ENCODE data around the gene CDH4.

Gene CDH4

GRCh38 chr20:61881416-61881815 lies 629.4 kb downstream of the CDH4 start:
- no peak for DNase-seq (ENCODE audit: low read depth)
- H3K4me3 ChIP-seq (ENCODE audit: low read depth, low read length), result no peak overlapping the region

DNA sequence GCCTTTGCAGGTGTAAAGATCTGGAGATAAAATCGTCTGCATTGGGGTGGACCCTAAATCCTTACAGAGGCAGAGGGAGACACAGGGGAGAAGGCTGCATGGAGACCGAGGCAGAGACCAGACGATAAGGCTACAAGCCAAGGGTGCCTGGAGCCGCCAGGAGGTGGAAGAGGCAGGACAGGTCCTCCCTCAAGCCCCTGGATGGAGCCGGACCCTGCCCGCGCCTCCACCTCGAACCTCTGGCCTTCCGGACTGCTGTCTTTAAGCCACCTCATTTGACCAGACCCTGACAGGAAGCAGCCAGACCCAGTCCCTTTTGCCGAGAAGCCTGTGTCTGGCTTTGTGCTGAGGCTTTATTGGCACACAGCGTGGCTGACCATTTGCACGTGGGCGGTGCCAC lies 629.8 kb downstream of the CDH4 start:
- no peak for DNase-seq (ENCODE audit: low read depth)

DNA sequence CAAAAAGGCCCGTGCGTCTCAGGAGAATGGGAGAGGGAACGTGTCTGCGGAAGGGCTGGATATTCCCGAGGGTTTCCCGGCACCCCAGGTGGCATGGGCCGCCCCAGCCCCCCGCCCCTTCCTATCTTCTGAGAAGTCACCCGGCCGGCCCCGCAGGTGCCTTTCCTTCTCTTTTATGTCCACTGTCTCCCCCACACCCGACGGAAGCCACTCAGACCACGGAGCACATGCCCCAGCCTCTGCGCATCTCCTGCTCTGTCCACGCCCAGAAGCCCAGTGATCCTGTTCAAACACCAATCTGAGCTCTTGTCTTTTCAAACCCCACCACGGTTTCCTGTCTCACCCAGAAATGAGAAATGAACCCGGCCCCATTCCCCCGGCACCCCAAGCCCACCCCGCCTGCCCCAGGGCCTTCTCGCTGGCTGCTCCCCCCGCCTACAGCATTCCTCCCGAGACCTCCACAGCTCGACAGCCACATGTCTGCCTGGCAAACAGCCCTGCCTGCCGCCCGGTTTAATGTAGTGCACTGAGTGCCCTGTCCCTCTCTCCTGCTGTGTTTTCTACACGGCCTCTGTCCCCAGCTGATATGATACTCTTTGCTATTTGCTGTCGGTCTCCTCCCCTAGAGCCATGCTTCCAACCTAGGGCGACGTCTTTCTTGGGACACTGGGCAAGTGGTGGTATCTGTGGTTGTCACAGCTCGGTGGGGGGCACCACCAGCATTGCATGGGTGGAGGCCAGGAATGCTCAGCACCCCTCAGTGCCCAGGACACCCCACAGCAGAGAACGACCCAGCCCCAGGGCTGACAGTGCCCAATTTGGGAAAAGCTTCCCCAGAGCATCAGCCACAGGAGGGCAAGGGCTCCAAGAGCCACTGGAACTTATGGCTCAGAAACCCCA lies 630.9 kb downstream of the CDH4 start:
- no peak overlapping the region for H3K4me3 ChIP-seq (ENCODE audit: low read depth, low read length)
- DNase-seq (ENCODE audit: low read depth), result no peak

More for the DNA sequence above, 629.8 kb downstream of the CDH4 start:
- no peak overlapping the region for H3K4me3 ChIP-seq (ENCODE audit: low read depth, low read length)

DNA sequence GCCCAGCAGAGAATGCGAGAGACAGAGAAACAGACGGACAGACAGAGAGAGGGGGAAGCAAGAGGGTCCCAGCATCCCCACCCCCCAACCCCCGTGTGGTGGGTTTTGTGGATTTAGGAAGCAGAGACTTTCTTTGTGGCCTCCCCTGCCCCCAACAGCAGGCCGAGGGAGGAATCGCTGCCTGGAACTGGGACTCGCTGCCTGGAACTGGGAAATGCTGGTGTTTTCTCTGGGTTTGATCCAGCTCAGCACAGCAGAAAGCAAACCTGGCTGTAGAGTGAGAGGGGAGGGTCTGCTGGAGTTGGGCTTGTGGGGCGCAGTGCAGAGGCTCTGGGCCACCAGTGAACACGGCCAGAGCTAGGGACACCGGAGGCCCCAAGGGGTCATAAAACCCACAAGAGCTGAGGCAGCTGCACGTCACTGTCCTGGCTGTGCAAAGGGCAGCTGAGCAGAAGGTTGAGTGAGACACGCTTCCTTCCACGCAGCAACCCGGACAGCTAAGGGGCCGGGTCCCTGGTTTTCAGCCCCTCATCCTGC lies 631.9 kb downstream of the CDH4 start:
- no peak overlapping the region for H3K4me3 ChIP-seq (ENCODE audit: low read depth, low read length)
- DNase-seq (ENCODE audit: low read depth), result no peak

- no peak overlapping the region for H3K4me3 ChIP-seq (ENCODE audit: low read depth, low read length)
- DNase-seq (ENCODE audit: low read depth), result no peak
Measured at GRCh38 chr20:61884571-61885389, 632.7 kb downstream of the CDH4 start.

- DNase-seq (ENCODE audit: low read depth), result no peak
Measured at GRCh38 chr20:61885759-61886715, 634.0 kb downstream of the CDH4 start.

GRCh38 chr20:61886721-61887595 lies 634.9 kb downstream of the CDH4 start:
- peak; percentile 19 for DNase-seq (ENCODE audit: low read depth)
- no peak overlapping the region for H3K4me3 ChIP-seq (ENCODE audit: low read depth, low read length)

More at GRCh38 chr20:61885759-61886715, 634.0 kb downstream of the CDH4 start:
- H3K4me3 ChIP-seq (ENCODE audit: low read depth, low read length), result no peak overlapping the region

DNA sequence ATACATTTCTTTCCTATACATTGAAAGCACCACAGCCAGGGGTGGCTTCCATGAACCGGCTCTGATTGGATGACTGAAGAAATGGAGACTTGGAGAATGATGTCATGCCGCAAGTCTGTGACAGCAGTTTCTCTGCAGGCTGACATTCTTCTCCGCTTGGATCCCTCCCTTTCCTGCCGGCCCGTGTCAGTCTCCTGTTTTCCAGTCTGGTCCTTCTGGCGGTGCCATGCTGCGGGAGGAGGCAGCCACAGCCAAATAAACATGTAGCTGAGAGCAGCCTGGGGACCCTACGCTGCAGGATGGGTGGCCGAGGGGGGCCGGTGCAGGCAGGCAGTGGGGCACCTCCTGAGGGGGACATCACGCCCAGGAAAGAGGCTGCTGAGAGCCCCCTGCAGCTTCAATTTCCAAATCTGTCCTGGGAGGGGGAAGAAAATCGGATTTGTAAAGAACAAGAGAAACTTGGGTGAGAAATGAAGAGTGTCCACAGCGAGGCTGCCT lies 635.6 kb downstream of the CDH4 start:
- no peak for DNase-seq (ENCODE audit: low read depth)
- H3K4me3 ChIP-seq (ENCODE audit: low read depth, low read length), result no peak overlapping the region

- DNase-seq (ENCODE audit: low read depth), result no peak
- H3K4me3 ChIP-seq (ENCODE audit: low read depth, low read length), result no peak overlapping the region
Measured at GRCh38 chr20:61888101-61888865, 636.2 kb downstream of the CDH4 start.

GRCh38 chr20:61889659-61890058 lies 637.6 kb downstream of the CDH4 start:
- H3K4me3 ChIP-seq (ENCODE audit: low read depth, low read length), result no peak overlapping the region
- no peak for DNase-seq (ENCODE audit: low read depth)

DNA sequence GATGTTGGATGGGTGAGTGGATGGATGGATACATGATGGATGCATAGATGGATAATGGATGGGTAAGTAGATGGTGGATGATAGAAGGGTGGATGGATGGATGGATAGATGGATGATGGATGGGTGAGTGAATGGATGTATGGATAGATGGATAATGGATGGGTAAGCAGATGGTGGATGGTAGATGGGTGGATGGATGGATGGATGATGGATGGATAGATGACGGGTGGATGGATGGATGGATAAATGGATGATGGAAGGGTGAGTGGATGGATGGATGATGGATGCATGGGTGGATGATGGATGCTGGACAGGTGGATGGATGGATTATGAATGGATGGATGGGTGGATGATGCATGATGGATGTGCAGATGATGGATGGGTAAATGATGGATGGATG lies 638.1 kb downstream of the CDH4 start:
- H3K4me3 ChIP-seq (ENCODE audit: low read depth, low read length), result no peak overlapping the region
- no peak for DNase-seq (ENCODE audit: low read depth)

- no peak for DNase-seq (ENCODE audit: low read depth)
- H3K4me3 ChIP-seq (ENCODE audit: low read depth, low read length), result no peak overlapping the region
Measured at GRCh38 chr20:61891476-61891875, 639.4 kb downstream of the CDH4 start.

DNA sequence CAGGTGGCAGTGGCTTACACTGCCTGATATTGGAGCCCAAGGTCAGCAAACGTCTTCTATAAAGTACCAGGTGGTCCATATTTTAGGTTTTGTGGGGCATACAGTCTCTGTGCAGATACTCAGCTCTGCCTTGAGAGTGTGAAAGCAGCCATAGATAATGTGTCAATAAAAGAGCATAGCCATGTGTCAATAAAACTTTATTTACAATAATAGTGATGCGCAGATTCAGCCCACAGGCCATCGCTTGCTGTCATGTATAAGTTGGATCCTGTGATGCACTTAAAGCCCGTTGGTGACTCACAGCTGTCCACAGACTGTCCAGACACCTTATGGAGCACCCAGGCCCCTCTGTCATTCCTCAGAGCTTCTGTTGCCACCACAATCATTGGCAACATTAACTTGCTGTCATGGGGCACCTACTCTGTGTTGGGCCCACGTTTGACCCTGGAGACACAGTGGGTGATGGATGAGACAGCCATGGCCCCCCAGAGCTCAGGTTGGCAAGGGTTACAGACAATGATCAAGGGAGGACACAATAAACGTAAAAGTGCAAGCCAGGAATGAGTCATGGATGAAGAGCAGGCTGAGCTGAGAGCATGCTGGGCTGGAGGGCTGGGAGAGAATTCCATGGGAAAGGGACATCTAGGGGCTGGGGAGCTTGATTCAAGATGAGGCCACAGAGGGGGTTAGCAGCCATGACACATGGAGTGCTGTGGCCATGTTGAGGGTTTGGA lies 640.0 kb downstream of the CDH4 start:
- DNase-seq (ENCODE audit: low read depth), result no peak
- H3K4me3 ChIP-seq (ENCODE audit: low read depth, low read length), result no peak overlapping the region

- no peak overlapping the region for H3K4me3 ChIP-seq (ENCODE audit: low read depth, low read length)
- no peak for DNase-seq (ENCODE audit: low read depth)
Measured at GRCh38 chr20:61895016-61895415, 643.0 kb downstream of the CDH4 start.

DNA sequence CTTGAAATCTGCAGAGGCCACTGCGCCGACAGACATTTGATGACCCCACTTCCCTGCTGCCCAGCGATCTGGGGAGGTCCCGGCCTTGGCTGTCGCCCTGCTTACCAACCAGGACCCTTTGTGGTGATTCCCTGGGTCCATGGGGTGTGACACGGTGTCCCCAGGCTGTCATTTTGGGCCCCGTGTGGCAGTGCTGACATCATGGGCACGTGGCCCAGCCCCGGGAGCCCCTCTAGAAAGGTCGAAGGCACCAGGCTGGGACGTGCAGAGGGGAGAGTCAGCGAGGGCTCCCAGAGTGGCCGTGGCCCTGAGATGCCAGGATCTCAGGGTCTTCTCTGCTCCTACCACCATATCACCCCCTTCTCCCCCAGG lies 643.6 kb downstream of the CDH4 start:
- no peak overlapping the region for H3K4me3 ChIP-seq (ENCODE audit: low read depth, low read length)
- no peak for DNase-seq (ENCODE audit: low read depth)

GRCh38 chr20:61896058-61896961 lies 644.2 kb downstream of the CDH4 start:
- H3K4me3 ChIP-seq (ENCODE audit: low read depth, low read length), result no peak overlapping the region
- DNase-seq (ENCODE audit: low read depth), result no peak
